Progenitor cell of endocrine pancreas (in vitro differentiated cells): Measurements from ENCODE around the gene RNF224. TPM values are rescaled to one million over a fixed set of nuclear protein-coding genes. Genes with fewer than 3 reads are reported as not detected.

Experiments used
- DNase-seq: peaks from one replicate; pipeline ENCODE4 v3.0.0; 2021; ENCODE audit warnings: low spot score; ENCODE audit not compliant: unreplicated experiment
- H3K27ac Mint-ChIP-seq: 2 replicates; pipeline ENCODE4 v1.8.0; 2021; ENCODE audit warnings: mild to moderate bottlenecking, moderate library complexity, mixed read lengths
- H3K27me3 Mint-ChIP-seq: 2 replicates; pipeline ENCODE4 v1.8.0; 2021; ENCODE audit warnings: mixed read lengths
- H3K36me3 Mint-ChIP-seq: 2 replicates; pipeline ENCODE4 v1.8.0; 2022; ENCODE audit warnings: mixed read lengths; ENCODE audit not compliant: insufficient read depth
- H3K4me1 Mint-ChIP-seq: 2 replicates; pipeline ENCODE4 v1.8.0; 2021; ENCODE audit warnings: low read depth, mixed read lengths
- H3K4me3 Mint-ChIP-seq: 2 replicates; pipeline ENCODE4 v1.8.0; 2021; ENCODE audit warnings: low read depth, mild to moderate bottlenecking, moderate library complexity, mixed read lengths
- H3K9me3 Mint-ChIP-seq: 2 replicates; pipeline ENCODE4 v1.8.0; 2021; ENCODE audit warnings: low read depth, mixed read lengths
- CTCF ChIP-seq: fragments of 200-600 bp; sonication (generic); IDR thresholded peaks from one replicate; pipeline ENCODE4 v1.5.0; 2021; ENCODE audit warnings: antibody characterized with exemption, mild to moderate bottlenecking; ENCODE audit not compliant: unreplicated experiment
- total RNA-seq: library from RNA; stranded (reverse); gene quantifications from 2 replicates; pipeline ENCODE4 v1.2.1, GENCODE V29; 2021

RNF224 gene
- total RNA-seq, 1 donor from 2014 or later: 0.53 TPM

- Mint-ChIP-seq H3K9me3 (no peaks in the 10 kb centered on the region), H3K27me3 (no peaks in the 10 kb centered on the region), H3K27ac (no peak overlapping the region), H3K36me3 (peaks cover 11% of the 10 kb centered on the region), H3K4me1 (no peaks in the 10 kb centered on the region), H3K4me3 (no peak overlapping the region)
- no peak for DNase-seq
- no peak for TF ChIP-seq CTCF
These were observed 36.2 kb downstream of the RNF224 start for GRCh38 chr9:137263506-137263905.

GRCh38 chr9:137264067-137264466 lies 36.8 kb downstream of the RNF224 start:
- Mint-ChIP-seq H3K27me3 (no peaks in the 10 kb centered on the region), H3K36me3 (peaks cover 14% of the 10 kb centered on the region), H3K27ac (no peak overlapping the region), H3K4me3 (no peak overlapping the region), H3K9me3 (no peaks in the 10 kb centered on the region), H3K4me1 (no peaks in the 10 kb centered on the region)
- DNase-seq: no peak
- no peak for TF ChIP-seq CTCF

- peaks cover 20% of the 10 kb centered on the region for H3K36me3 Mint-ChIP-seq
- no peaks in the 10 kb centered on the region for H3K4me1 Mint-ChIP-seq
- H3K27me3 Mint-ChIP-seq: no peaks in the 10 kb centered on the region
- H3K27ac Mint-ChIP-seq: no peak overlapping the region
- H3K9me3 Mint-ChIP-seq: no peaks in the 10 kb centered on the region
- TF ChIP-seq CTCF: no peak
- H3K4me3 Mint-ChIP-seq: no peak overlapping the region
- DNase-seq: no peak
These were observed 38.3 kb downstream of the RNF224 start for GRCh38 chr9:137265496-137266161.

GRCh38 chr9:137266162-137266527 lies 38.8 kb downstream of the RNF224 start:
- DNase-seq: no peak

GRCh38 chr9:137266585-137267453 lies 39.5 kb downstream of the RNF224 start:
- Mint-ChIP-seq H3K9me3 (no peaks in the 10 kb centered on the region), H3K4me3 (no peak overlapping the region), H3K27ac (no peak overlapping the region), H3K4me1 (no peaks in the 10 kb centered on the region), H3K36me3 (peaks cover 19% of the 10 kb centered on the region), H3K27me3 (no peaks in the 10 kb centered on the region)
- no peak for DNase-seq
- no peak for TF ChIP-seq CTCF

More at GRCh38 chr9:137266162-137266527, 38.8 kb downstream of the RNF224 start:
- no peaks in the 10 kb centered on the region for H3K27me3 Mint-ChIP-seq
- H3K36me3 Mint-ChIP-seq: peaks cover 20% of the 10 kb centered on the region
- no peak overlapping the region for H3K27ac Mint-ChIP-seq
- H3K9me3 Mint-ChIP-seq: no peaks in the 10 kb centered on the region
- no peak overlapping the region for H3K4me3 Mint-ChIP-seq
- no peak for TF ChIP-seq CTCF
- H3K4me1 Mint-ChIP-seq: no peaks in the 10 kb centered on the region
